GM18519 (cell line): ENCODE results near the gene ITGAV.
"Not testable (repeated sequence)": the region's sequence is repeated elsewhere in the genome, so short reads cannot be mapped to it uniquely, and the experiment has no call there.

Experiments
- ATAC-seq: cut with Tn5 transposase; IDR thresholded peaks from one replicate; pipeline ENCODE4 v1.9.1; 2021; ENCODE audit warnings: mild to moderate bottlenecking, moderate library complexity; ENCODE audit not compliant: unreplicated experiment, low FRiP score

The ITGAV gene

DNA sequence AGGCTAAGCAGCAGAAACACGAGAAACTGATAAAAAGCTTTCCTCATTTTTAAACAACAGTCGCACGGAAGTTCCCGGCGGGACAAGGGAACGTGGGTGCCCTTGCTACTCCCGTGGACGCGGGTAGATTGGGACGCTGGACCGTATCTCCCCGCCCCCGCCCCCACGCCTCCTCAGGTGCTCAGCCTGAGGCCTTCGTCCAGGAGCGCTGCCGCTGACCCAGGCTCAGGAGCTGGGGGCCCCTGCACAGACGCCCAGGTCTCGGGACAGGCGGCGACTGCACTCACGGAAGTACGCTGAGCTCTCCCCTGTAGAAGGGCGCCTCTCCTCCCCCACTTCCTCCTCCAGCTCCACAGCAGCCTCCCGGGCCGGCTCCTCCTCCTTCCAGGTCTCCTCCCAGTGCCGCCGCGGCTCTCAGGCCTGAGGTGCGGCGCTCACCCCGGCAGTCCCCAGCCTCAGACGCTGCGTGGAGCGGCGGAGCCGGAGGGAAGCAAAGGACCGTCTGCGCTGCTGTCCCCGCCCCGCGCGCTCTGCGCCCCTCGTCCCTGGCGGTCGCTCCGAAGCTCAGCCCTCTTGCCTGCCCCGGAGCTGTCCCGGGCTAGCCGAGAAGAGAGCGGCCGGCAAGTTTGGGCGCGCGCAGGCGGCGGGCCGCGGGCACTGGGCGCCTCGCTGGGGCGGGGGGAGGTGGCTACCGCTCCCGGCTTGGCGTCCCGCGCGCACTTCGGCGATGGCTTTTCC is at the start of gene ITGAV:
ITGAV (plus strand) TSS at position 445 of the 738 bp plus-strand sequence; CDS start at position 728, 283 bp downstream.
- ATAC-seq, result peak; percentile 87

DNA sequence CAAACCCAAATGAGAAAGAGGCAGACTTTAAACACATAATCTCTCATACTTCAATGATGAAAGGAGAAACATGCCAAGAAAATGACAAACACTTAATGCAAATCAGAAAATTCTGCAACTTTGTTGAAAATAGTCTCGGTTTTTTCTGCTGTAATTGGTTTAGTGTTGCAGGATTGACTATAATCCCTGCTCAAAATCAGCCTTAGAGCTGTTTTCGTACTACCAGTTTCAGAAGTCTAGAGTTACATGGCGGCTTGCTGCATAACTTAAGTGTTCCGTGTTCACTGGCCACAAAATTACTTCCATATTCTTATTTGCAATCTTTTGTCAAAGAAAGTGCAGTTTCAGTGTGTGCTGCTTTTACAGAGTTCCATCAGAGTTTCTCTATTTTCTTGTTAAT is 48.9 kb upstream of the ITGAV start:
- ATAC-seq, result no peak

DNA sequence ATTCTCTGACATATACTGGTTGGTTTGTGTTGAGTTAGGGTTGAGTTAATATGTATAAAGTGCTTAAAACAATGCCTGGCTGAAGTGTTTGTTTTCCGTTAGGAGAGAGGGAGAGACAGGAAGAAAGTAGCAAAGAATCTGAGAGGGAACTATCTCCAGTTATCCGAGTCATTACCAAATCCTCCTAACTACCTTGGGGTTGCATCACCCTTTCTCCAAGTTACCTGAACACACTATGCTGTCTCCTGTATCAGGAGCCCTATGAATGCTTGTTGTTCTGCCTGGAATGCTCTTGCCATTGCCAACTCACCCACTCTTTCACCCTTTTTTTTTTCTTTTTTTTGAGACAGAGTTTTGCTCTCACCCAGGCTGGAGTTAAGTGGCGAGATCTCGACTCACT is 47.9 kb upstream of the ITGAV start:
- no peak for ATAC-seq

DNA sequence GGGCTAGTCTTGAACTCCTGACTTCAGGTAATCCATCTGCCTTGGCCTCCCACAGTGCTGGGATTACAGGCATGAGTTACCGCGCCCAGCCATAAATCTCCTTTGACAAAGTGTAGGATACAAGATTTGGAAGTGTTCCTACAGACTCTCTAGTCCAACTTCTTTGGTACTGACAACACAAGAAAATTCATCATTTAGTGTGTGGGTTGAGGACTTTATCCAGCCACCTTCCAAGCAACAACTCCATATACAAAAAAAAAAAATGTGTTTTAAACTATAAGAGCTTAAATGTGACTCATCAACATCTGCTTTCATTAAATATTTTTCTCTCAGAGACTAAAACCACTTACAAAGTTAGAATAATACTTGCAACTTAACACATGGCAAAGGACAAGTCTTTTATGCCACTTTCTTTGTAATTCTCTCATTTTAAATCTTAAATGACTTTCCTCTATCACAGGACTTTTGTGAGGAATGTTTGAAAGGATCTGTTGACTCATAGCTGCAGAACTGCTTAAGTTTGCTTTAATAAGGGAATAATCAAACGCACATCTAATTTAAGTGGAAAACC is 46.2 kb upstream of the ITGAV start:
- ATAC-seq, result no peak

DNA sequence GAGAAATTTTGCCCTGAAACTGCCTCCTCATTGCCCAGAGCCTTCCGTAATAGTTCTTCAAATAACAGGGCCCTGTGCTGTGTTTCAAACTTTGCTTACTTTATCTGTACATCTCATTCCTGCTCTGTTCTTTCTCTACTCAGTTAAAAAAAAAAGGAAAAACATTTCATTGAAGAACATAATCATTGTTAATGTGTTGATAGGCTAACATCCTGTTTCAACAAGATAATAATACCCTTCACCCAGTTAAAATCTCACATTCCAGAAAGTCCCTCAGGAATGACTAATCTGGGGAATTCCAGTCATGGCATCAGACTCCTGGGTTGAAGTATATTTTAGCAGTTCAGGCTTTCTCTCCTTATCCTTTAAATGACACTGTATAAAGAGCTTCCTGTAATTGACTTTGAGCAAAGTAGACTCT is 45.6 kb upstream of the ITGAV start:
- ATAC-seq, result no peak

DNA sequence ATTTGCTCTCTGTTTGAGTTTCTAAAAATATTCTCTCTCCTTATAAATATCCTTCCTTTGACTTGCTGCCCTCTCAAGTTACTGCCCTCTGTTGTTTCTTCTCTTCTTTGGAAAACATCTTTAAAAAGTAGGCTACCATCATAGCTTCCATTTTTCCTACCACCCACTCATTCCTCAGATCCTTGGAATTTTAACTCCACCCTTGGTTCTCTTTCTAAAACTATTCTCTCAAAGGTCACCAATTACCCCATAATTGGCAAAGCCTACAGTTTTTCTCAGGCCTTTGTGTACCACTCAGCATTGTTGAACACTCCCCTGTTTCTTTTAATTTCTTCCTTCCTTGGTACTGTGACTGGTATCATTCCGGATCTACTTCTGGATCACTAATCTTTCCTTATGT is 43.0 kb upstream of the ITGAV start:
- no peak for ATAC-seq

DNA sequence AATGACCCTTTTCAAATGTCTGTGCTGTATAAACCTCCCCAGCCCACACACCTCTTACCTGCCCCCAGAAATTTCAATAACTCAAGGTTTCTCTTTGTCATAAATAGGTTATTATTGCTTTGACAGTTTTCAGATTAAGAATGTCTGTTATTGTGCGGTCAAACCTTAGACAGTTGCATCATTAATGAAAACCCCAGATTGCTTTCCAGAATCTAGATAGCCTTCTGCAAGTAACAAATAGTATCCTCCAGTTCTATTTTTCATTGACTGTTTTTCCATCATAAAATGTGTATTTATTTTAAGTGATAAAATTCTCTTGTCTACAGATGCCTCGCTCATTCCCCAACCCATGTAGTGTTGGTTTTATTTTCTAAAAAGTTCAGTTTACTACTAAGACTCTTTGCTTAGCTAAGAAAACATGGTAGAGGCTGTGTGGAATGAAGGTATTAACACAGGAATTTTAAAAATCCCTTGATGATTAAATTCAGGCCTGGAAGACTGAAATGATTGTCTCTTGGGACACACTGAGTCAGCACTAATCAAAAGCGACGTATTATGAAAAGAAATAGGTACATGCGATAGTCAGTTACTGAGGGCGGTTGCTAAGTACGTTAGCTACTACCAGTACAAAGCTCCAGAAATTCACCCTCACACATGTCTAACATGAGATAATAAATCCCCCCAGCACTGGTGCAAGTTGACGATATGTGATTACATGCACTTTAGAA is 38.4 kb upstream of the ITGAV start:
- no peak for ATAC-seq

DNA sequence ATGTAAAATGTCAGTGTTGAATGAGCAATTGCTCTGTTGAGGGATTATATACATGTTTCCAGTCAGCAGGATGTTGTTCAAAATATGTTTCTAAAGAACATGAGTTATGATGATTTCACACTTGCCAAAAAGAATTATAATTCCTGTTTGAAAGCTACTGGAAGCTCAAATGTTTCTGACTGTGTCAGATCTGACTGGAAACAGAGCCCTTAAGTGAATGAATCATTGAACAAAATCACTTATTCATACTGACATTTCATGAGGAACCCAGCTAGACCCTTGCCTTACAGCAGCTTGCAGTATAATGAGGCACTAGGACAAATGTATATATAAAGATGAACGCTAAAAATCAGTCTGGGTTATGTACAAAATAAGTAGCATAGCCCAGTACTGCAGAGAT is 35.4 kb upstream of the ITGAV start:
- ATAC-seq, result no peak

DNA sequence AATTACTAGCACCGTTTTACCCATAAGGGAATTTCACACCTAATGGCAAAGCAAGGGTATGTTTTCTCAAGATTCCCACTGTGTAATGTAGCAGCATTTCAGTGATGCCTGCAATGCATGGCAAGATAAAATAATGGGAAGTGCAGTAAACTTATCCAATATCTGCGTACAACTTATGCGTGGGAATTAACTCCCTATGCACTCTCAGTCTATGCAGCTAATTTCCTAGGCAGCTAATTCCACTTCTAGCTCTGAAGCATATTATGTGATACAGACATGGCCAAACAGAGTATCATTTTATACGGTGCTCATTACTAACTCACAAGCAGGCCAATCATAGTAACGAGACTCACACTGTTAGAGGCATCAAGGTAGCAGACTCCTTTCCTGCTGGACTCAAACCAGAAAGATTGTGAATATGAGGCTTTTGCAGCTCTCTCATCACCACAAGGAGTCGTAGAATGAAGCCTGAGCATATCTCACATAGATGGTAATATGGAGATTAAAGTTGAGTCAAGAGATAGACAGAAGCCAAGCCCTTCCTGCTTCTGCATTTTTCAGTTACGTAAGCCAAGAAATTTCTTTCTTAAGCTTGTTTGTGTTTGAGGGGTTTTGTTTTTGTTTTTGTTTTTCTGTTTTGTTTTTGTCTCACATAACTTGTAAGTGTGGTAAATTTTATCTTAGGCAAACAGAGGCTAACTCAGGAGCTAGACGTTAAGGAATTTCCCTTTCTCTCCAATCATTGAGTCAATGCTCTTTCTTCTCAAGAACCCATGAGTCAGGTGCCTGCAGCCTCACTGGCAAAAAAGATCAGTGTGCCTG is 34.8 kb upstream of the ITGAV start:
- no peak for ATAC-seq

DNA sequence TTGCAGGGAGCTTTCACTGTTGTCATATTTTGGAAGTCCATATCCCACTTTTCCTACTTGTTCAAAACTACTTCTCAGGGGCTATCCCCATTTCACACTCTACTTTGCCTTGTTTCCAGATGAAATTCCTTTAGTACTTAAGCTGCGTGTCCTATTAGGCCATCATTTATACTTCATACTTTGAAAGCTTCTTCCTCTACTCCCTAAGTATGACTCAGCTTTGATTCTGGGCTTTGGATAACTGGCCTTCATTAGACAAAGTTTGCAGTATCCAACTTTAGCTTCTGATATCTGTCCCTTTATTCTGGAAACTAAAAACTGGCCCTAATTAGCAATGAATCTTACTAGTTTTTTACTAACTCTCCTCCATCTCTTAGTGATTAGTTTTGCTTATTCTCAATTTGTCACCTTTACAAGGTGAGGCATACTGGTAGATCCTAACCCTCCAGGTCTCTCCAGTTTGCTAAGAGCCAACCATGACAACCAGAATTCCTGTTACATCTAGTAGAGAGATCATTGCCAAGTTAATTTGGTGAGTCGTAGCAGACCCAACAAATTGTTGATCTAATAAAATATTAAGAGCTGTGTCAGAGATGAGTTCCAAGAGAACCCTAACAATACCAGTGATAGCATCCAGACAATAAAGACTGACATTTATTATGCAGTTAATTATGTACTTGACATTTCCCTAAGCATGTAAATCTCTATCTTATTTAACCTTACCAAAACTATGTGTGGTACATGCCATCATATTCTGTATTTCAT is 31.2 kb upstream of the ITGAV start:
- ATAC-seq, result no peak

DNA sequence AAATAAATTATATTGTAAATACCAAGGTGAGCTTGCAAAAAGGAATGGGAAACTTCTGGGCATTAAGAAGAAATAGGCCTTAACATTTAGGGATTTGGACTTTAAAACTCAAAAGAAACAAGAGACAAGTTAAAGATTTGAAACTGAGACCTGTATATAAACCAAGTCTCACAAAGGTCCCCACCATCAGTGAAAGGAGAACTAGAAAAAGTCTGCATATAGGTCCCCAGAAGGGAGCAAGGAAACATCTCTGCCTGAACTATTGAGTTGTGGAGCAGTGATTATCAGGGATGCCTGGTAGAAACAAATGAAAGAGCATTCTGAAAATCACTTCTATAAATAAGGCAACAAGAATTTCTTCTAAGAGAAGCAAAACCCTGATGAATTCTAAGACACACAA is 30.5 kb upstream of the ITGAV start:
- ATAC-seq, result peak; percentile 34

DNA sequence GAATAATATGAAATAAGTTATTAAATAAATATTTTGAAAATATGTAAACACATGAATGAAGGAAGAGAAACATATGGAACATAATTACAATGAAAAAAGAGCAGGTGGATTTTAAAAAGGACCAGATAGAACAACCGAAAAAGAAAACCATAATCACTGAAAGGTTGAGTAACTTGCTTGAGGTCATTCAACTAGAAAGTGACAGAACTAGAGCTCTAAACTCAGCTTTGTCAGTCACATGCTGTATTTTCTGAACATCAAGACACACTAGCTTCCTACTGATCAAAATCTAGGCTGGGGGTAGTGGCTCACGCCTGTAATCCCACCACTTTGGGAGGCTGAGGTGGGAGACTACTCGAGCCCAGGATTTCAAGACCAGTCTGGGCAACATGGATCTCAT is 30.0 kb upstream of the ITGAV start:
- peak; percentile 84 for ATAC-seq

DNA sequence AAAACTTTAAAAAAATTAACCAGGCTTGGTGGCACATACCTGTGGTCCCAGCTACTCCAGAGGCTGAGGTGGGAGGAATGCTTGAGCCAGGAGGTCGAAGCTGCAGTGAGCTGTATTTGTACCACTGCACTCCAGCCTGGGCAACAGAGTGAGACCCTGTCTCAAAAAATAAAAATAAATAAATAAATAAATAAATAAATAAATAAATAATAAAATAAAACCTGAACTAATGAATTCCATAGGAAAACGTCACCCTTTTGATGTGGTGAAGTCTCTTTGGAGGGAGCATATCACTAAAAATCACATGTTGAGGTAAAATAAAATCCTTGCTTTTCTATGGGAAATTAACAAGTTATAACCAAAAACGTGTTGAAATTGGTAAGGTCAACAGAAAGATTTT is 29.6 kb upstream of the ITGAV start:
- ATAC-seq, result no peak

DNA sequence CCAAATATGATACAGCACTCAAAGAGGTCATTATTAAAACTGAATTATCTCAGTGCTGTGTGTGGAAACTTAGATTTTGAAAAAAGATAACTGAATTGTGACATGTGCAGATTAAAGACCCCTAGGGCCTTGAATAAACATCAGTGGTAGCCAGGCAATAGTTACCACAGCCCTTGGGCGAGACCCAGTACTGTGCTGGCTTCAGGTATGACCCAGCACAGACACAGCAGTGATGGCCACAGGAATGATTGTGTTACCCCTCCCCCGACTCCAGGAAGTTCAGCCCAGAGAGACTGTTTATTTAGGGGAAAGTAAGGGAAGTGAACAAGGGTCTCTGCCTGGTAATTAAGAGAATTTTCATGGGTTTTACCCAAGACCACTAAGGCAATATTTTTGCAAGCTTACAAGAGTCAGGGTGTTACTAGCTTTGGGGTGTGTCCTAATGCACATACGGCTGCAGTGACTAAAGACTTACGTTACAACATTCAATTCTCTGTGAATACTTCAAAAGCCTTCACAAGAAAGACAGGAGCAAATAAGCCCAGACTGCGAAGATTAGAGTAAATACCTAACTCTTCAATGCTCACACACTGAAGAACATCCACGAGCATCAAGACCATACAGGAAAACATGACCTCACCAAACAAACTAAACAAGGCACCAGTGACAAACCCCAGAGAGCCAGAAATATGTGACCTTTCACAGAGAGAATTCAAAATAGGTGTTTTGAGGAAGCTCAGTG is 28.2 kb upstream of the ITGAV start:
- ATAC-seq, result no peak

DNA sequence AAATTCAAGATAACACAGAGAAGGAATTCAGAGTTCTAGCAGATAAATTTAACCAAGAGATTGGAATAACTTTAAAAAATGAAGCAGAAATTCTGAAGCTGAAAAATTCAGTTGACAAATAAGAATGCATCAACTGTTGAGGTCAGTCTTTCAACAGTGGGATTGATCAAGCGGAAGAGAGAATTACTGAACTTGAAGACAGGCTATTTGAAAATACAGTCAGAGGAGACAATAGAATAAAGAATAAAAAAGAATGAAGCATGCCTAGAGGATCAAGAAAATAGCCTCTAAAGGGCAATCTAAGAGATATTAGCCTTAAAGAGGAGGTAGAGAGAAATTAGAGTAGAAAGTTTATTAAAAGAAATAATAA is 27.7 kb upstream of the ITGAV start:
- ATAC-seq, result no peak

DNA sequence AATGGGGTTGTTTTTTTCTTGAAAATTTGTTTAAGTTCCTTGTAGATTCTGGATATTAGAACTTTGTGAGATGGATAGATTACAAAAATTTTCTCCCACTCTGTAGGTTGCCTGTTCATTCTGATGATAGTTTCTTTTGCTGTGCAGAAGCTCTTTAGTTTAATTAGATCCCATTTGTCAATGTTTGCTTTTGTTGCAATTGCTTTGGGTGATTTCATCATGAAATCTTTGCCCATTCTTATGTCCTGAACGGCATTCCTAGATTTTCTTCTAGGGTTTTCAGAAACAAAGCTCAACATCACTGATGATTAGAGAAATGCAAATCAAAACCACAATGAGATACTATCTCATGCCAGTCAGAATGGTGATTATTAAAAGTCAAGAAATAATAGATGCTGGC is 21.3 kb upstream of the ITGAV start:
- ATAC-seq, result not testable (repeated sequence)

DNA sequence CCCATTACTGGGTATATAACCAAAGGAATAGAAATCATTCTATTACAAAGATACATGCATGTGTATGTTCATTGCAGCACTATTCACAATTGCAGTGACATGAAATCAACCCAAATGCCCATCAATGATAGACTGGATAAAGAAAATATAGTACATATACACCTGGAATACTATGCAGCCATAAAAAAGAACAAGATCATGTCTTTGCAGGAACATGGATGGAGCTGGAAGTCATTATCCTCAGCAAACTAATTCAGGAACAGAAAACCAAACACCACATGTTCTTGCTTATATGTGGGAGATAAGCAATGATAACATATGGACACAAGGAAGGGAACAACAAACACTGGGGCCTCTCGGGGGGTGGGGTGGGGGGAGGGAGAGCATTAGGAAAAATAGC is 20.7 kb upstream of the ITGAV start:
- not testable (repeated sequence) for ATAC-seq

DNA sequence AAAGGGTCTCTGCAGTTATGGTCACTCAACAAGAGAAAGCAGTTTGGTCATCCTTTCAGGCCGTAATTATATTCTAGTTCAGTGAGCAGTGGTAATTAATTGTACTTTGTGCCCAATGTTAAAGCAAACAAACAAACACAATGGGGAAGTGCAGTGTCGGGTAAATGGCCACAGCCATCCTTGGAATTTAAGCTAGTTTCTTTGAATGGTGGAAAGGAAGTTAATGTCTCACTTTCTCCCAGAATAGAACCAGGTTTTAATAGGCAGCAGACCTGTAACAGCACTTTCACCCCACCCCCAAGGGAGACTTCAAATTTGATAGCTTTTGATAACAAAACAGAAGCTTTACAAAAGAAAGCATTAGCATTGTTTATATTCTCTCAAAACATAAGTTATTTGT is 20.0 kb upstream of the ITGAV start:
- no peak for ATAC-seq

DNA sequence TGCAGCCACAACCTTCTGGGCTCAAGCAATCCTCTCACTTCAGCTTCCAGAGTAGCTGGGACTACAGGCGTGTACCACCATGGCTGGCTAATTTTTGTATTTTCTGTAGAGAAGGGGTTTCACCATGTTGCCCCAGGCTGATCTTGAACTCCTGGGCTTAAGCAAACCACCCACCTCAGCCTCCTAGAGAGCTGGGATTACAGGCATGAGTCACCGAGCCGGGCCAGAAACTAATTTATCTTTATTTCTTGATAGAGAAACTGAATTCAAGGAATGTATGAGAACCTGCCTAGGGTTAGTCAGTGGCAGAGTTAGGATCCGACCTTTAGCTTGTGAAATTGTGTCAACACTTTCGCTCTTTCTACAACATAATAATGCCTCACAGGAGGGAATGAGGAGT is 19.3 kb upstream of the ITGAV start:
- ATAC-seq, result no peak

DNA sequence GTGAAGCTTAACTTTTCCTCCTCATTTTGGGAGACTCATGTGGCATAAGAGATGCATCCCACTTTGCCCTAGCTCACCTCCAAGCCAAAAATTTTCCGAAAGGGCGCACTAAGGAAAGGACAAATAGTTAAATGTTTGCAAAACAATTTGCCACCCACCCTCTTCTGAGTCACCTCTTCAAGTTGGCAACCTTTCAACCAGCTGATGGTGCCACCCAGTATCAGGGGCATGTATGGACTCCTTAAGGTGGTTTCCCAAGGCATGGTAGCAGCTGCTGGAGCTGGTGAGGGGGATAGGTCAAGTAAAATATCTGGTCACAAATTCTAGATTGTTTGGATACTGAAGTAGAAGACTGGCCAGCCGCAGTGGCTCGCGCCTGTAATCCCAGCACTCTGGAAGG is 17.2 kb upstream of the ITGAV start:
- ATAC-seq, result no peak
